Lung (tissue), 12 donors: ENCODE data around the gene CHMP6. TPM values are rescaled to one million over a fixed set of nuclear protein-coding genes. Genes with fewer than 3 reads are reported as not detected.

ENCODE experiments used
- ATAC-seq: fragments of 200-7000 bp; cut with Tn5 transposase; one replicate; pipeline ENCODE4 v1.9.1; 2020; ENCODE audit warnings: moderate number of reproducible peaks; ENCODE audit not compliant: insufficient read depth, low FRiP score
- DNase-seq, 3 donors: peaks; one replicate each; pipeline ENCODE4 v3.0.0-alpha.2; 2013 to 2017
- H3K27ac ChIP-seq, 2 donors: one replicate each; pipeline ENCODE4 v1.5.1; 2013; ENCODE audit warnings: mild to moderate bottlenecking in 2 of 2, moderate library complexity in 2 of 2, control low read depth in 1 of 2, inconsistent platforms in 1 of 2, low read depth in 1 of 2, low read length in 1 of 2
- H3K27me3 ChIP-seq, 3 donors: one replicate each; pipeline ENCODE4 v1.5.1; 2013; ENCODE audit warnings: low read length in 2 of 3; ENCODE audit not compliant: control insufficient read depth in 3 of 3, insufficient read depth in 3 of 3
- H3K36me3 ChIP-seq, 4 donors: one replicate each; pipeline ENCODE4 v1.5.1; 2013; ENCODE audit warnings: low read length in 4 of 4, mild to moderate bottlenecking in 1 of 4, moderate library complexity in 1 of 4; ENCODE audit not compliant: control insufficient read depth in 4 of 4, insufficient read depth in 4 of 4
- H3K4me1 ChIP-seq, 5 donors: one replicate each; pipeline ENCODE4 v1.5.1; 2013; ENCODE audit warnings: low read length in 5 of 5, mild to moderate bottlenecking in 2 of 5, moderate library complexity in 1 of 5; ENCODE audit not compliant: control insufficient read depth in 5 of 5, insufficient read depth in 5 of 5
- H3K4me3 ChIP-seq: one replicate; pipeline ENCODE4 v1.5.1; 2013; ENCODE audit warnings: mild to moderate bottlenecking, control low read depth, moderate library complexity
- H3K9ac ChIP-seq, 2 donors: one replicate each; pipeline ENCODE4 v1.5.1; 2013; ENCODE audit warnings: low read length in 2 of 2, control low read depth in 1 of 2; ENCODE audit not compliant: insufficient read depth in 1 of 2
- H3K9me3 ChIP-seq, 4 donors: one replicate each; pipeline ENCODE4 v1.5.1; 2013; ENCODE audit warnings: low read length in 3 of 4, mild to moderate bottlenecking in 1 of 4, moderate library complexity in 1 of 4; ENCODE audit not compliant: control insufficient read depth in 4 of 4, insufficient read depth in 3 of 4
- WGBS, 2 donors: extraction: QIAGEN DNeasy Blood & Tissue Kit; methylation state at CpG; one replicate each; pipeline ENCODE4 v1.1.7; 2013; 5-methylcytosine and 5-hydroxymethylcytosine counted together
- polyA plus RNA-seq, 2 donors: library from polyadenylated mRNA; stranded (reverse); fragments of 200-250 nt; gene quantifications; one replicate each; pipeline ENCODE4 v1.2.1, GENCODE V29; 2013
- total RNA-seq, 2 donors: library from RNA; depleted of rRNA in 1 of 2; stranded (reverse); fragments of >200 nt in 1 of 2; gene quantifications; one replicate each; pipeline ENCODE4 v1.2.1, GENCODE V29; 2014 to 2021
- TF ChIP-seq, protein P1 (sequence below): IDR thresholded peaks from 2 replicates; pipeline ENCODE4 v1.5.1; 2012; ENCODE audit warnings: mild to moderate bottlenecking; ENCODE audit errors: control extremely low read depth, extremely low read depth
- donor health status: control.
- donor health status: control.
- donor health status: Bipolar disorder and iron deficiency.
- donor health status: healthy.
- donor health status: DM: yes; HTN: yes; CAD: no.

The CHMP6 gene
- total and polyA plus RNA-seq, 4 donors: 18.2 to 36.3 (median 32.2) TPM

- Histone ChIP-seq H3K9ac (peak overlapping the region in 1 of 2 donors; percentile 82), H3K9me3 (no peaks in the 10 kb centered on the region), H3K36me3 (peaks cover 0 to 12% (median 4%) of the 10 kb centered on the region in 4 donors), H3K4me1 (peaks cover 0 to 19% (median 6%) of the 10 kb centered on the region in 5 donors), H3K27me3 (no peaks in the 10 kb centered on the region), H3K4me3 (peak overlapping the region; percentile 84), H3K27ac (peak overlapping the region in 1 of 2 donors; percentile 30)
- peak in 1 of 3 donors; percentile 20 for DNase-seq
- TF ChIP-seq, protein P1, sequence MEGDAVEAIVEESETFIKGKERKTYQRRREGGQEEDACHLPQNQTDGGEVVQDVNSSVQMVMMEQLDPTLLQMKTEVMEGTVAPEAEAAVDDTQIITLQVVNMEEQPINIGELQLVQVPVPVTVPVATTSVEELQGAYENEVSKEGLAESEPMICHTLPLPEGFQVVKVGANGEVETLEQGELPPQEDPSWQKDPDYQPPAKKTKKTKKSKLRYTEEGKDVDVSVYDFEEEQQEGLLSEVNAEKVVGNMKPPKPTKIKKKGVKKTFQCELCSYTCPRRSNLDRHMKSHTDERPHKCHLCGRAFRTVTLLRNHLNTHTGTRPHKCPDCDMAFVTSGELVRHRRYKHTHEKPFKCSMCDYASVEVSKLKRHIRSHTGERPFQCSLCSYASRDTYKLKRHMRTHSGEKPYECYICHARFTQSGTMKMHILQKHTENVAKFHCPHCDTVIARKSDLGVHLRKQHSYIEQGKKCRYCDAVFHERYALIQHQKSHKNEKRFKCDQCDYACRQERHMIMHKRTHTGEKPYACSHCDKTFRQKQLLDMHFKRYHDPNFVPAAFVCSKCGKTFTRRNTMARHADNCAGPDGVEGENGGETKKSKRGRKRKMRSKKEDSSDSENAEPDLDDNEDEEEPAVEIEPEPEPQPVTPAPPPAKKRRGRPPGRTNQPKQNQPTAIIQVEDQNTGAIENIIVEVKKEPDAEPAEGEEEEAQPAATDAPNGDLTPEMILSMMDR: no peak
- WGBS, 2 donors: 39 to 48% methylated on average over 22 of the region's 22 CpGs
- ATAC-seq: no peak
Observed at GRCh38 chr17:80990921-80991644, 558 bp upstream of the CHMP6 start.

DNA sequence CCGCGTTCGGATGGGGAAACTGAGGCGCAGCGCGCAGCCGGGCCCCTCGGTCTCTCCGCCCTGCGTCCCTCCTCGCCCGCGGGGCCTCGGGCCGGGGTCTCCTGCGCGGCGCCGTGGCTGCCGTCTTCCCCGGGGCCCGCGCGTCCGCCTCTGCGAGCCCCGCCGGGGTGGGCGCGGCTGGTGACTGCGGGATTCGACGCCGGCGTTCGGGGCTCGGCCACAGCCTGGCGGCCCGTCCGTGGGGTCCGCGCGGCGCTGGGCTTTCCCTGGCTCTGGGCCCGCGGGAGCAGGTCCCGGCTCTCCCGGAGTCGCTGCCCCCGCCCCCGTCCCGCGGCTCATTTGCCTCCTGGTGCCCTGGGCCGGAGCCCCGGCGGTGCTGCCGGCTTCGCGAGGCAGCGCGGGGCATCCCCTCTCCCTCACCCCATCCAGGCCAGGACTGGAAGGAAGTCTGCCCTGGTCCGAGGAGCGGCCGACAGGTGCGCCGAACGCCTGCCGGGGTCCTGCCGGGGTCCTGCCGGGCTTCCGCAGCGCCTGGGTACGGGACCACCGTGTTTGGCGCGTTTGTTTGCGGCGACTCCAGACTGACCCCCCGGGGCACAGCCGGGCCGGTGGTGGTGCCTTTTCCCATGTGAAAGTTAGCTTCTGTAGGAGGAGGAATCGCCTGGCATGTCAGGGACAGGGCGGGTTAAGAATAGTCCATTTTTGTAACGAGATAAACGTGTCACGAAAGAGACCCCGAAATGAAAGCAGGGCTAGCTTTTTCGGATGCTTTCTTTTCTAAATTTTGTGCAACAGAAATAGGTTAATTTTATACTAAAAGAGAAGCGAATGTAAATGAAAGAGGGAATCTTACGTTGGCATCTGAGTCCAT, 671 bp downstream of the CHMP6 start:
- WGBS, 2 donors: 3 to 7% methylated on average over 57 to 90 of the region's 90 CpGs
- H3K27ac ChIP-seq: peak overlapping the region in 1 of 2 donors; percentile 30
- ATAC-seq (no peak), DNase-seq (no peak)
- peaks cover 4 to 23% (median 9%) of the 10 kb centered on the region in 4 donors for H3K36me3 ChIP-seq
- H3K9ac ChIP-seq: peak overlapping the region; percentile 28 to 38
- peaks cover 0 to 19% (median 6%) of the 10 kb centered on the region in 5 donors for H3K4me1 ChIP-seq
- H3K9me3 ChIP-seq: no peaks in the 10 kb centered on the region
- TF ChIP-seq, protein P1: no peak
- peak overlapping the region; percentile 84 for H3K4me3 ChIP-seq
- no peaks in the 10 kb centered on the region for H3K27me3 ChIP-seq

- H3K9ac ChIP-seq: peak overlapping the region; percentile 28 to 38
- peaks cover 0 to 19% (median 6%) of the 10 kb centered on the region in 5 donors for H3K4me1 ChIP-seq
- TF ChIP-seq, protein P1: no peak
- H3K27ac ChIP-seq: no peak overlapping the region
- DNase-seq (no peak), ATAC-seq (no peak)
- peaks cover 4 to 30% (median 9%) of the 10 kb centered on the region in 4 donors for H3K36me3 ChIP-seq
- H3K4me3 ChIP-seq: no peak overlapping the region
- H3K9me3 ChIP-seq: no peaks in the 10 kb centered on the region
- H3K27me3 ChIP-seq: no peaks in the 10 kb centered on the region
- 65 to 78% methylated on average over 18 of the region's 18 CpGs for WGBS, 2 donors
Observed at GRCh38 chr17:80992948-80993624, 1.4 kb downstream of the CHMP6 start.
